Measurements from ENCODE around the gene OR6N2. TPM values are rescaled to one million over a fixed set of nuclear protein-coding genes. Genes with fewer than 3 reads are reported as not detected.

OR6N2 gene, protein sequence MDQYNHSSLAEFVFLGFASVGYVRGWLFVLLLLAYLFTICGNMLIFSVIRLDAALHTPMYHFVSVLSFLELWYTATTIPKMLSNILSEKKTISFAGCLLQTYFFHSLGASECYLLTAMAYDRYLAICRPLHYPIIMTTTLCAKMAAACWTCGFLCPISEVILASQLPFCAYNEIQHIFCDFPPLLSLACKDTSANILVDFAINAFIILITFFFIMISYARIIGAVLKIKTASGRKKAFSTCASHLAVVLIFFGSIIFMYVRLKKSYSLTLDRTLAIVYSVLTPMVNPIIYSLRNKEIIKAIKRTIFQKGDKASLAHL
- total RNA-seq: not detected in 2 replicates

GRCh38 chr1:158781104-158781503, at the start of gene OR6N2:
TSS of gene OR6N2 (minus strand) at chr1:158781204. CDS start at chr1:158777635, 3,569 bp downstream.

DNA sequence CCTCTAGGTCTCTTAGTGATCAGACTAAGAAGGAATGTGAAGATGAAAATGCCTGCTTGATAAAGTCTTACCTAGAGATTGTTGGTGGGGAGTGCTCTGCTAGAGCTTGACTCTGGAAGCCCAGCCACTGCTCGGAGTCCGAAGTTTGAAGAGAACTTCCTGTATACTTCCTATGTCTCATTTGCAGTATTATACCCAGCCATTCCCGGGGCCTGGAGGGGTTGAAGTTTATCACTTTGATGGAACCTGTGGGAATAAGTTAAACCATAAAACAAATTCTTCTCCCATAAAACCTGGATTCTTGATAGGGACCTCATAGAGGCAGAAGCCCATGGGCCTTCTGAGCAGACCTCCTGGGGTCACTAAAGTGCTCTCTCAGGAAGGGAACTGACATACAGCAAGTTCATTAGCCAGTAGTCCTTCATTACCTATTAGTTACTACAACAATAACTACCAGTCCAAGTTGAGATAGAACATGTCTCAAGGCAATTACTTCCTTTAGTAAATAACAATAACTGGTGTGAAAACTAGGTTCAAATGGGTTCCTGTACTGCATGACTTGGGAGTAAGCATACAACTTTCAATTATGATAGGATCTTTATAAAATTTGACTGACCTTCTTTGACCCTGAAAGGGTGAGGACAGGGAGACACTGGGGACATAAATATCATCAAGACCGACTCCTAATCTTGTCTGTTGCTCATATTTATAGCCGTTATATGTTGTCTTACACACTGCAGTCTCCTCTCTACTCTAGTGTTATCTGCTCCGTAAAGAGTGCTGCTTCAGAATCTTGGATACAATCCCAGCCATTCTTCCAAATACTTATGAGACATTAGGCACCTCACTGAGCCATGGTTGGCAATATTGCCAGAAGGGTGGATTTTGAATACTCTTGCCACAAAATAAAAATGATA, 8.8 kb downstream of the OR6N2 start, which contains the start of gene OR6N1:
TSS of gene OR6N1 (minus strand) at position 246 of the 917 bp plus-strand sequence. CDS start 5,513 bp downstream, outside the sequence.

DNA sequence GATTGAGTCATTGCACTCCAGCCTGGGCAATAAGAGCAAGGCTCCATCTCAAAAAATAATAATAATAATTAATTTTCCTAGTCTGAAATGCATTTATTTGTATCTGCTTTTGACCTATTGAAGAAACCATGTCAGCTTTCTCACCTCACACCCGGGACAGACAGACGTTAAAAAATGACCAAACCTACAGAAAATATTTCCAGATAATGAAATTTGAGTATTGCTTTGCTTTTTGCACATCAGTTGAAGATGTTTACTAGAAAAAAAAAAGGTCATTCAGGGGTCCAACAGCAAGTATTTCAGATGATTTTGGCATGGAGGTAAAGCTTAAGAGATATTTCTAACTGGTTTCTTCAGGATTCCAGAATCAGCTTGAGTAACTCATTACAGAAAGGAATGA, 26.6 kb downstream of the OR6N2 start, which contains the start of gene OR6K6:
TSS of gene OR6K6 (plus strand) at position 301 of the 400 bp plus-strand sequence. CDS start 168 bp downstream, outside the sequence.

Small RNA genes lying within 50 kb of the gene (small RNA-seq; reads per million reads assigned to genes)
- not detected for gene OR2AQ1P

Other genes with a start within 250 kb of the OR6N2 start
- gene OR6Y1, start 226.8 kb downstream of the OR6N2 start, total RNA-seq: not detected in 2 replicates
- not detected in 2 replicates for gene OR6P1, start 210.6 kb downstream of the OR6N2 start, total RNA-seq
- gene OR10X1, start 201.3 kb downstream of the OR6N2 start, total RNA-seq: not detected in 2 replicates
- not detected in 2 replicates for gene OR10Z1, start 175.9 kb downstream of the OR6N2 start, total RNA-seq
- not detected in 2 replicates for gene SPTA1, start 94.5 kb downstream of the OR6N2 start, total RNA-seq
- not detected in 2 replicates for gene OR6K2, start 80.6 kb downstream of the OR6N2 start, total RNA-seq
- gene OR6K3, start 60.5 kb downstream of the OR6N2 start, total RNA-seq: not detected in 2 replicates
- not detected in 2 replicates for gene OR6K6, start 26.5 kb downstream of the OR6N2 start, total RNA-seq
- gene OR6N1, start 9.0 kb downstream of the OR6N2 start, total RNA-seq: not detected in 2 replicates
- gene MNDA, start 50.1 kb upstream of the OR6N2 start, total RNA-seq: not detected in 2 replicates
- not detected in 2 replicates for gene PYHIN1, start 150.3 kb upstream of the OR6N2 start, total RNA-seq
- 0.79 and 1.4 TPM in 2 replicates for gene IFI16, start 228.7 kb upstream of the OR6N2 start, total RNA-seq